HepG2 (cell line): ENCODE results near the gene TAPBP. TPM values are rescaled to one million over a fixed set of nuclear protein-coding genes. Genes with fewer than 3 reads are reported as not detected.

Experiments
- AKAP8 ChIP-seq: sonication (generic); formaldehyde crosslinking; IDR thresholded peaks from 2 replicates; pipeline ENCODE4 v1.5.1; 2020; ENCODE audit warnings: mild to moderate bottlenecking, missing genetic modification reagents
- CENPX ChIP-seq: sonication (generic); formaldehyde crosslinking; IDR thresholded peaks from 2 replicates; pipeline ENCODE4 v1.9.0; 2021; ENCODE audit warnings: mild to moderate bottlenecking, missing genetic modification reagents, moderate library complexity
- EZH2 ChIP-seq: conservative IDR thresholded peaks from 2 replicates; pipeline ENCODE4 v1.6.1; 2012; ENCODE audit warnings: mild to moderate bottlenecking, low read depth, low read length, moderate library complexity
- FLYWCH1 ChIP-seq: sonication (generic); formaldehyde crosslinking; IDR thresholded peaks from 2 replicates; pipeline ENCODE4 v1.8.1; 2023; ENCODE audit warnings: mild to moderate bottlenecking, missing genetic modification reagents
- JDP2 ChIP-seq: sonication (generic); formaldehyde crosslinking; IDR thresholded peaks from 2 replicates; pipeline ENCODE4 v1.8.1; 2022; ENCODE audit warnings: missing genetic modification reagents, borderline replicate concordance
- KDM2A ChIP-seq: sonication (generic); formaldehyde crosslinking; IDR thresholded peaks from 2 replicates; pipeline ENCODE4 v1.4.0; 2020; ENCODE audit warnings: low read depth, missing genetic modification reagents, borderline replicate concordance
- NFKB2 ChIP-seq: sonication (generic); formaldehyde crosslinking; IDR thresholded peaks from 2 replicates; pipeline ENCODE4 v1.4.0; 2020; ENCODE audit warnings: missing genetic modification reagents, borderline replicate concordance
- NFRKB ChIP-seq: fragments of 450-650 bp; IDR thresholded peaks from 2 replicates; pipeline ENCODE4 v1.6.1; 2017
- NR2F2 ChIP-seq: IDR thresholded peaks from 2 replicates; pipeline ENCODE4 v1.6.1; 2012; ENCODE audit warnings: low read depth, inconsistent platforms, borderline replicate concordance
- RAD51 ChIP-seq: fragments of 450-650 bp; IDR thresholded peaks from 2 replicates; pipeline ENCODE4 v1.6.1; 2016; ENCODE audit warnings: borderline replicate concordance
- SATB2 ChIP-seq: sonication (generic); formaldehyde crosslinking; IDR thresholded peaks from 2 replicates; pipeline ENCODE4 v1.5.0; 2020; ENCODE audit warnings: missing genetic modification reagents
- SMAD3 ChIP-seq: sonication (generic); formaldehyde crosslinking; IDR thresholded peaks from 2 replicates; pipeline ENCODE4 v1.4.0; 2020; ENCODE audit warnings: missing genetic modification reagents
- SRF ChIP-seq: IDR thresholded peaks from 2 replicates; pipeline ENCODE4 v1.6.1; 2011; ENCODE audit warnings: mild to moderate bottlenecking, low read depth, low read length, moderate library complexity
- SUZ12 ChIP-seq: fragments of 150-350 bp; IDR thresholded peaks from 2 replicates; pipeline ENCODE4 v1.6.1; 2014; ENCODE audit warnings: low read depth, low read length
- ZFP41 ChIP-seq: sonication (generic); formaldehyde crosslinking; IDR thresholded peaks from 2 replicates; pipeline ENCODE4 v1.4.0; 2020; ENCODE audit warnings: mild to moderate bottlenecking, missing genetic modification reagents, borderline replicate concordance
- ZNF235 ChIP-seq: sonication (generic); formaldehyde crosslinking; IDR thresholded peaks from 2 replicates; pipeline ENCODE4 v1.8.1; 2023; ENCODE audit warnings: mild to moderate bottlenecking, missing genetic modification reagents, borderline replicate concordance
- ZNF430 ChIP-seq: sonication (generic); formaldehyde crosslinking; IDR thresholded peaks from 2 replicates; pipeline ENCODE4 v1.9.0; 2021; ENCODE audit warnings: mild to moderate bottlenecking, missing genetic modification reagents
- ZNF652 ChIP-seq: IDR thresholded peaks from 2 replicates; pipeline ENCODE4 v1.6.1; 2016; ENCODE audit warnings: low read depth, borderline replicate concordance
- ZSCAN25 ChIP-seq: sonication (generic); formaldehyde crosslinking; IDR thresholded peaks from 2 replicates; pipeline ENCODE4 v1.8.0; 2022; ENCODE audit warnings: mild to moderate bottlenecking, missing genetic modification reagents
- polyA plus RNA-seq, 8 experiments: library from polyadenylated mRNA; depleted of rRNA in 3 of 8; stranded (reverse) in 7 of 8; unstranded in 1 of 8; fragments of >200 nt; fragmentation: Illumina TruSeq in 4 of 8; extraction: Trizol in 4 of 8; gene quantifications; 2 replicates each; pipeline versions ENCODE4 v1.2.1 to v1.2.3, GENCODE V29; 2011 to 2016; ENCODE audit warnings: low read depth in 4 of 8, missing spikeins in 1 of 8, mixed read lengths in 1 of 8; ENCODE audit not compliant: insufficient read depth in 1 of 8
- total RNA-seq, 5 experiments: library from RNA; depleted of rRNA; stranded (reverse); fragments of >200 nt; fragmentation: Illumina TruSeq; extraction: Trizol; gene quantifications; 2 replicates each; pipeline ENCODE4 v1.2.3, GENCODE V29; 2016; ENCODE audit warnings: low read depth in 1 of 5
- TF ChIP-seq, protein P1 (sequence below): fragments of 450-650 bp; IDR thresholded peaks from 2 replicates; pipeline ENCODE4 v1.6.1; 2017; ENCODE audit warnings: mild to moderate bottlenecking
- TF ChIP-seq, protein P2 (sequence below): conservative IDR thresholded peaks from 2 replicates; pipeline ENCODE4 v1.6.1; 2018; ENCODE audit warnings: missing genetic modification reagents
- TF ChIP-seq, protein P3 (sequence below): sonication (generic); formaldehyde crosslinking; IDR thresholded peaks from 2 replicates; pipeline ENCODE4 v1.8.0; 2022; ENCODE audit warnings: mild to moderate bottlenecking, missing genetic modification reagents, moderate library complexity
- TF ChIP-seq, protein P4 (sequence below): sonication (generic); formaldehyde crosslinking; IDR thresholded peaks from 2 replicates; pipeline ENCODE4 v1.4.0; 2020; ENCODE audit warnings: missing genetic modification reagents, mild to moderate bottlenecking, borderline replicate concordance

The TAPBP gene
- total and polyA plus RNA-seq, 2 of the 13 experiments (the other 11 are each of a cell fraction or from before 2014, with no cell fraction given): 27.4 to 32.3 TPM

DNA sequence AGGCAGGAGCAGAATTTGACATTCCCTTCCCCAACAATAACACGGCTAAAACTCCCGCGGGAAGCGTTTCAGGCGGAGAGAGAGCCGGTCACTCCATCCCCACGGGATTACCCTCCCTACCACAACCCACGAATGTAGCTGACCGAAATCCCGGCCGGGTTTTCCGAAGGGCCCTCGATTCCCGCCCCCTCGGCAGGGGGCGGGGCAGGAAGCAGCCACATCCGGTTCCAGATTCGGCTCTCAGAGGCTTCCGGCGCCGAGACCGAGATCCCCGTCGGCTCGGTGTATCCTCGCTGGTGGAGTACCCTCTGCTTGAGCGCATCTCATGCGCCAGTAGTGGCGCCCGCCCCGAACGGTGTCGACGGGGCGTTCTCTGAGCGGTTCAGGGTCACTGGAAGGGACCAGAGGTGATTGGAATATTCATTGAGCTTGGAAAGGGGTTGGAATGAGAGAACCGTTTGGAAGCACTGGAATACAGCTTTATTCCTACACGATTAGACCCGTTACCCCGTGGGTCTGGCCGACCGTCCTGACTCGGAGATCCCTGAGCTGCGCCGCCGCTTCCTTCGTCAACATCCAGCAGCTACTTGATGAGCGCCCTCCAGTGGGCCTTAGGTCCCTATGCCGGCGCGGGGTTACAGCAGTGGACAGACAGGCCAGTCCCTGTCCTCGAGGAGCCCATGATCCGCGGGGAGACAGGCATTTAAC, 14.5 kb downstream of the TAPBP start (continued):
- TF ChIP-seq SRF: peak; percentile 79
- TF ChIP-seq, protein P1, sequence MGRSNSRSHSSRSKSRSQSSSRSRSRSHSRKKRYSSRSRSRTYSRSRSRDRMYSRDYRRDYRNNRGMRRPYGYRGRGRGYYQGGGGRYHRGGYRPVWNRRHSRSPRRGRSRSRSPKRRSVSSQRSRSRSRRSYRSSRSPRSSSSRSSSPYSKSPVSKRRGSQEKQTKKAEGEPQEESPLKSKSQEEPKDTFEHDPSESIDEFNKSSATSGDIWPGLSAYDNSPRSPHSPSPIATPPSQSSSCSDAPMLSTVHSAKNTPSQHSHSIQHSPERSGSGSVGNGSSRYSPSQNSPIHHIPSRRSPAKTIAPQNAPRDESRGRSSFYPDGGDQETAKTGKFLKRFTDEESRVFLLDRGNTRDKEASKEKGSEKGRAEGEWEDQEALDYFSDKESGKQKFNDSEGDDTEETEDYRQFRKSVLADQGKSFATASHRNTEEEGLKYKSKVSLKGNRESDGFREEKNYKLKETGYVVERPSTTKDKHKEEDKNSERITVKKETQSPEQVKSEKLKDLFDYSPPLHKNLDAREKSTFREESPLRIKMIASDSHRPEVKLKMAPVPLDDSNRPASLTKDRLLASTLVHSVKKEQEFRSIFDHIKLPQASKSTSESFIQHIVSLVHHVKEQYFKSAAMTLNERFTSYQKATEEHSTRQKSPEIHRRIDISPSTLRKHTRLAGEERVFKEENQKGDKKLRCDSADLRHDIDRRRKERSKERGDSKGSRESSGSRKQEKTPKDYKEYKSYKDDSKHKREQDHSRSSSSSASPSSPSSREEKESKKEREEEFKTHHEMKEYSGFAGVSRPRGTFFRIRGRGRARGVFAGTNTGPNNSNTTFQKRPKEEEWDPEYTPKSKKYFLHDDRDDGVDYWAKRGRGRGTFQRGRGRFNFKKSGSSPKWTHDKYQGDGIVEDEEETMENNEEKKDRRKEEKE: no peak
- TF ChIP-seq SUZ12: no peak
- TF ChIP-seq NFRKB: no peak
- no peak for TF ChIP-seq AKAP8 (CRISPR knock-in tag)
- TF ChIP-seq, protein P2, sequence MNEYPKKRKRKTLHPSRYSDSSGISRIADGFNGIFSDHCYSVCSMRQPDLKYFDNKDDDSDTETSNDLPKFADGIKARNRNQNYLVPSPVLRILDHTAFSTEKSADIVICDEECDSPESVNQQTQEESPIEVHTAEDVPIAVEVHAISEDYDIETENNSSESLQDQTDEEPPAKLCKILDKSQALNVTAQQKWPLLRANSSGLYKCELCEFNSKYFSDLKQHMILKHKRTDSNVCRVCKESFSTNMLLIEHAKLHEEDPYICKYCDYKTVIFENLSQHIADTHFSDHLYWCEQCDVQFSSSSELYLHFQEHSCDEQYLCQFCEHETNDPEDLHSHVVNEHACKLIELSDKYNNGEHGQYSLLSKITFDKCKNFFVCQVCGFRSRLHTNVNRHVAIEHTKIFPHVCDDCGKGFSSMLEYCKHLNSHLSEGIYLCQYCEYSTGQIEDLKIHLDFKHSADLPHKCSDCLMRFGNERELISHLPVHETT (CRISPR knock-in tag): peak; percentile 82
- TF ChIP-seq ZNF430 (CRISPR knock-in tag): peak; percentile 73
- TF ChIP-seq ZNF652: no peak; the same call in 1 of the 2 replicates
- TF ChIP-seq JDP2 (CRISPR knock-in tag): no peak
- TF ChIP-seq KDM2A: peak; percentile 100
- no peak; the same call in 1 of the 2 replicates for TF ChIP-seq ZSCAN25
- peak; percentile 26; the same call in 1 of the 2 replicates for TF ChIP-seq NR2F2
- 0 out of 2 replicates have a peak, but pooled peaks have one; percentile 44 for TF ChIP-seq FLYWCH1
- no peak for TF ChIP-seq ZFP41 (CRISPR knock-in tag)
- TF ChIP-seq, protein P3, sequence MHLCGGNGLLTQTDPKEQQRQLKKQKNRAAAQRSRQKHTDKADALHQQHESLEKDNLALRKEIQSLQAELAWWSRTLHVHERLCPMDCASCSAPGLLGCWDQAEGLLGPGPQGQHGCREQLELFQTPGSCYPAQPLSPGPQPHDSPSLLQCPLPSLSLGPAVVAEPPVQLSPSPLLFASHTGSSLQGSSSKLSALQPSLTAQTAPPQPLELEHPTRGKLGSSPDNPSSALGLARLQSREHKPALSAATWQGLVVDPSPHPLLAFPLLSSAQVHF (CRISPR knock-in tag): peak; percentile 78
- peak; percentile 85; the same call in 1 of the 2 replicates for TF ChIP-seq SMAD3 (CRISPR knock-in tag)
- TF ChIP-seq, protein P4, sequence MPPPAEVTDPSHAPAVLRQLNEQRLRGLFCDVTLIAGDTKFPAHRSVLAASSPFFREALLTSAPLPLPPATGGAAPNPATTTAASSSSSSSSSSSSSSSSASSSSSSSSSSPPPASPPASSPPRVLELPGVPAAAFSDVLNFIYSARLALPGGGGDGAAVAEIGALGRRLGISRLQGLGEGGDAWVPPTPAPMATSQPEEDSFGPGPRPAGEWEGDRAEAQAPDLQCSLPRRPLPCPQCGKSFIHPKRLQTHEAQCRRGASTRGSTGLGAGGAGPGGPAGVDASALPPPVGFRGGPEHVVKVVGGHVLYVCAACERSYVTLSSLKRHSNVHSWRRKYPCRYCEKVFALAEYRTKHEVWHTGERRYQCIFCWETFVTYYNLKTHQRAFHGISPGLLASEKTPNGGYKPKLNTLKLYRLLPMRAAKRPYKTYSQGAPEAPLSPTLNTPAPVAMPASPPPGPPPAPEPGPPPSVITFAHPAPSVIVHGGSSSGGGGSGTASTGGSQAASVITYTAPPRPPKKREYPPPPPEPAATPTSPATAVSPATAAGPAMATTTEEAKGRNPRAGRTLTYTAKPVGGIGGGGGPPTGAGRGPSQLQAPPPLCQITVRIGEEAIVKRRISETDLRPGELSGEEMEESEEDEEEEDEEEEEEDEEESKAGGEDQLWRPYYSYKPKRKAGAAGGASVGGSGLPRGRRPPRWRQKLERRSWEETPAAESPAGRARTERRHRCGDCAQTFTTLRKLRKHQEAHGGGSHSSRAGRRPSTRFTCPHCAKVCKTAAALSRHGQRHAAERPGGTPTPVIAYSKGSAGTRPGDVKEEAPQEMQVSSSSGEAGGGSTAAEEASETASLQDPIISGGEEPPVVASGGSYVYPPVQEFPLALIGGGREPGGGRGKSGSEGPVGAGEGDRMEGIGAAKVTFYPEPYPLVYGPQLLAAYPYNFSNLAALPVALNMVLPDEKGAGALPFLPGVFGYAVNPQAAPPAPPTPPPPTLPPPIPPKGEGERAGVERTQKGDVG (CRISPR knock-in tag): no peak
- TF ChIP-seq EZH2: no peak
- TF ChIP-seq NFKB2: peak; percentile 27; the same call in 1 of the 2 replicates
- no peak for TF ChIP-seq CENPX (CRISPR knock-in tag)
- no peak for TF ChIP-seq RAD51
- no peak for TF ChIP-seq SATB2 (CRISPR knock-in tag)
- 0 out of 2 replicates have a peak, but pooled peaks have one; percentile 95 for TF ChIP-seq ZNF235 (CRISPR knock-in tag)
